Measurements from ENCODE around the gene DNAH1.

DNA sequence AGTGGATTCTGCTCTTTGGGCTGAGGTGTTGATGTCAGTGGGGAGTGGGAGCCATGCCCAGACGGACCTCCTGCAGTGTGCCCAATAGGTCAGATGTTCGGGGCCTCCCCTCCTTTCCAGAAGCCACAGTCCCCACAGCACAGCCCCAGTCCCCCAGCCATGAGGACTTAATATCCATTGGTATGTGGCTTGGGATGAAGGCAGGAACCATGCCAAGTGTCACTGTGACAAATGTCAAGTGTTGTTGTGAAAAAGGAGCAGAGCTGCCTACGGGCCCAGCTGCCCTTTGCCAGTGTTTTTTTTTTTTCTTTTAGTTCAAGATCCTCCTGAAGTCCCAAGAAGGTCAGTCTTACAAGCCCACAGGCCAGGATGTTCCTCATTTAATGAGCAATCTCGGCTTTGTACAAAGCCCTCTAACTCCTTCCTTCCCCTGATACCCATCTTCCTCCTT is 116.6 kb downstream of the DNAH1 start:
- TF ChIP-seq, protein P1, sequence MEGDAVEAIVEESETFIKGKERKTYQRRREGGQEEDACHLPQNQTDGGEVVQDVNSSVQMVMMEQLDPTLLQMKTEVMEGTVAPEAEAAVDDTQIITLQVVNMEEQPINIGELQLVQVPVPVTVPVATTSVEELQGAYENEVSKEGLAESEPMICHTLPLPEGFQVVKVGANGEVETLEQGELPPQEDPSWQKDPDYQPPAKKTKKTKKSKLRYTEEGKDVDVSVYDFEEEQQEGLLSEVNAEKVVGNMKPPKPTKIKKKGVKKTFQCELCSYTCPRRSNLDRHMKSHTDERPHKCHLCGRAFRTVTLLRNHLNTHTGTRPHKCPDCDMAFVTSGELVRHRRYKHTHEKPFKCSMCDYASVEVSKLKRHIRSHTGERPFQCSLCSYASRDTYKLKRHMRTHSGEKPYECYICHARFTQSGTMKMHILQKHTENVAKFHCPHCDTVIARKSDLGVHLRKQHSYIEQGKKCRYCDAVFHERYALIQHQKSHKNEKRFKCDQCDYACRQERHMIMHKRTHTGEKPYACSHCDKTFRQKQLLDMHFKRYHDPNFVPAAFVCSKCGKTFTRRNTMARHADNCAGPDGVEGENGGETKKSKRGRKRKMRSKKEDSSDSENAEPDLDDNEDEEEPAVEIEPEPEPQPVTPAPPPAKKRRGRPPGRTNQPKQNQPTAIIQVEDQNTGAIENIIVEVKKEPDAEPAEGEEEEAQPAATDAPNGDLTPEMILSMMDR (IDR thresholded peaks at IDR 0.05; ENCODE audit: poor library complexity) = no peak
- TF ChIP-seq EZH2 (IDR thresholded peaks at IDR 0.05; ENCODE audit: borderline replicate concordance) (no peak), EZH2phosphoT487 (IDR thresholded peaks at IDR 0.05; ENCODE audit: low read depth, severe bottlenecking, unreplicated experiment) (no peak)

Data from hepatocyte (in vitro differentiated cells).